Effector memory CD4-positive, alpha-beta T cell (primary cell): ENCODE data around the gene WDR91.
"Not testable (repeated sequence)": the region's sequence is repeated elsewhere in the genome, so short reads cannot be mapped to it uniquely, and the experiment has no call there.

Experiments used
- DNase-seq, 3 donors: peaks; one replicate each; pipeline ENCODE4 v3.0.0-alpha.2; 2020
- H3K27ac ChIP-seq: 2 replicates; pipeline ENCODE4 v1.7.0; 2013; ENCODE audit warnings: mild to moderate bottlenecking, low read length, moderate library complexity; ENCODE audit not compliant: insufficient read depth, poor library complexity, severe bottlenecking
- H3K27me3 ChIP-seq: replicated peaks from 2 replicates; pipeline ENCODE4 v1.7.0; 2013; ENCODE audit warnings: mild to moderate bottlenecking, low read length; ENCODE audit not compliant: insufficient read depth, control insufficient read depth, poor library complexity, severe bottlenecking
- H3K36me3 ChIP-seq: 2 replicates; pipeline ENCODE4 v1.7.0; 2013; ENCODE audit warnings: mild to moderate bottlenecking, low read length, moderate library complexity; ENCODE audit not compliant: control insufficient read depth, insufficient read depth
- H3K4me1 ChIP-seq: 2 replicates; pipeline ENCODE4 v1.7.0; 2013; ENCODE audit warnings: low read length, mild to moderate bottlenecking; ENCODE audit not compliant: control insufficient read depth, insufficient read depth, poor library complexity, severe bottlenecking
- H3K4me3 ChIP-seq: 2 replicates; pipeline ENCODE4 v1.7.0; 2013; ENCODE audit warnings: low read length, low read depth, mild to moderate bottlenecking; ENCODE audit not compliant: insufficient read depth, poor library complexity, severe bottlenecking
- H3K9me3 ChIP-seq: 2 replicates; pipeline ENCODE4 v1.7.0; 2013; ENCODE audit warnings: mild to moderate bottlenecking, low read length, moderate library complexity; ENCODE audit not compliant: control insufficient read depth

Gene WDR91

GRCh38 chr7:135180122-135180521 is 31.2 kb downstream of the WDR91 start:
- no peaks in the 10 kb centered on the region for H3K27me3 ChIP-seq
- H3K36me3 ChIP-seq, result peaks cover 15% of the 10 kb centered on the region
- DNase-seq, result no peak

GRCh38 chr7:135179321-135179925 is 31.9 kb downstream of the WDR91 start:
- H3K4me1 ChIP-seq, result no peaks in the 10 kb centered on the region
- DNase-seq, result no peak
- H3K27me3 ChIP-seq, result no peaks in the 10 kb centered on the region
- H3K27ac ChIP-seq, result no peak overlapping the region
- peaks cover 15% of the 10 kb centered on the region for H3K36me3 ChIP-seq
- H3K4me3 ChIP-seq, result no peak overlapping the region
- peaks cover 30% of the 10 kb centered on the region for H3K9me3 ChIP-seq

More at GRCh38 chr7:135180122-135180521, 31.2 kb downstream of the WDR91 start:
- H3K4me3 ChIP-seq, result no peak overlapping the region
- H3K4me1 ChIP-seq, result no peaks in the 10 kb centered on the region
- H3K9me3 ChIP-seq, result peaks cover 30% of the 10 kb centered on the region
- no peak overlapping the region for H3K27ac ChIP-seq

GRCh38 chr7:135178364-135178763 is 33.0 kb downstream of the WDR91 start:
- no peak for DNase-seq
- peaks cover 11% of the 10 kb centered on the region for H3K36me3 ChIP-seq
- H3K27ac ChIP-seq, result no peak overlapping the region

DNA sequence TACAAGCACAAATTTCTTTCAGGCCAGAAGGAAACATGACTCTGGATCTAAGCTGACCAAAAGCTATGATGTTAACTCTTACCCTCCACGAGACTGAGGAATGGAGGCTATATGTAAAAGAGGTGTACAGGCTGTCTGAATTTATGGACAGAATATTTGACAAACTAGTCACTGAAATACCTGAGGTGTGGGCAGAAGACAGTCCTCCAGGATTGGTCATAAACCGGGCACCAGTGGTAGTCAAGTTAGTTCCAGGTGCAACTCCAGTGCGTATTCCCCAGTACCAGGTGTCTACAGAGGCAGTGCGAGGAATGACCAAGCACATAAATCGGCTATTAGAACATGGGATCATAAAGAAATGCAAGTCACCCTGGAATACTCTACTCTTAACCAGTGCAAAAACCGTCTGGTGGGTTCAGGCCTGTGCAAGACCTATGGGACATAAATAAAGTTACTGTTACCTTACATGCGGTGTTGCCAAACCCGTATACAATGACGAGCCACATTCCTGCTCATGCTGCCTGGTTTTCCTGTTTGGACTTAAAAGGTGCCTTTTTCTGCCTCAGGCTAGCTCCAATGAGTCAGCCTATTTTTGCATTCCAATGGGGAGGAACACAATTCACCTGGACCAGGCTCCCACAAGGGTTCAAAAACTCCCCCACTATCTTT is 34.2 kb downstream of the WDR91 start:
- Histone ChIP-seq H3K27ac (no peak overlapping the region), H3K4me3 (no peak overlapping the region), H3K4me1 (no peaks in the 10 kb centered on the region), H3K27me3 (no peaks in the 10 kb centered on the region), H3K9me3 (peaks cover 19% of the 10 kb centered on the region), H3K36me3 (peaks cover 3% of the 10 kb centered on the region)
- DNase-seq, result no peak

More at GRCh38 chr7:135178364-135178763, 33.0 kb downstream of the WDR91 start:
- Histone ChIP-seq H3K4me1 (no peaks in the 10 kb centered on the region), H3K9me3 (peaks cover 30% of the 10 kb centered on the region), H3K27me3 (no peaks in the 10 kb centered on the region), H3K4me3 (no peak overlapping the region)

- no peak overlapping the region for H3K4me3 ChIP-seq
- DNase-seq, result no peak
- H3K36me3 ChIP-seq, result peaks cover 3% of the 10 kb centered on the region
- H3K27me3 ChIP-seq, result no peaks in the 10 kb centered on the region
- no peak overlapping the region for H3K27ac ChIP-seq
- peaks cover 7% of the 10 kb centered on the region for H3K9me3 ChIP-seq
- no peaks in the 10 kb centered on the region for H3K4me1 ChIP-seq
Observed at GRCh38 chr7:135175931-135176330, 35.4 kb downstream of the WDR91 start.

- H3K4me1 ChIP-seq, result no peaks in the 10 kb centered on the region
- H3K9me3 ChIP-seq, result peaks cover 4% of the 10 kb centered on the region
- H3K36me3 ChIP-seq, result no peaks in the 10 kb centered on the region
- no peak overlapping the region for H3K27ac ChIP-seq
- DNase-seq, result no peak
- no peaks in the 10 kb centered on the region for H3K27me3 ChIP-seq
- no peak overlapping the region for H3K4me3 ChIP-seq
Observed at GRCh38 chr7:135174941-135175340, 36.4 kb downstream of the WDR91 start.

GRCh38 chr7:135173916-135174315 is 37.4 kb downstream of the WDR91 start:
- not testable (repeated sequence) for H3K9me3 ChIP-seq, H3K36me3 ChIP-seq, DNase-seq, H3K27ac ChIP-seq, H3K4me1 ChIP-seq, H3K4me3 ChIP-seq, H3K27me3 ChIP-seq

DNA sequence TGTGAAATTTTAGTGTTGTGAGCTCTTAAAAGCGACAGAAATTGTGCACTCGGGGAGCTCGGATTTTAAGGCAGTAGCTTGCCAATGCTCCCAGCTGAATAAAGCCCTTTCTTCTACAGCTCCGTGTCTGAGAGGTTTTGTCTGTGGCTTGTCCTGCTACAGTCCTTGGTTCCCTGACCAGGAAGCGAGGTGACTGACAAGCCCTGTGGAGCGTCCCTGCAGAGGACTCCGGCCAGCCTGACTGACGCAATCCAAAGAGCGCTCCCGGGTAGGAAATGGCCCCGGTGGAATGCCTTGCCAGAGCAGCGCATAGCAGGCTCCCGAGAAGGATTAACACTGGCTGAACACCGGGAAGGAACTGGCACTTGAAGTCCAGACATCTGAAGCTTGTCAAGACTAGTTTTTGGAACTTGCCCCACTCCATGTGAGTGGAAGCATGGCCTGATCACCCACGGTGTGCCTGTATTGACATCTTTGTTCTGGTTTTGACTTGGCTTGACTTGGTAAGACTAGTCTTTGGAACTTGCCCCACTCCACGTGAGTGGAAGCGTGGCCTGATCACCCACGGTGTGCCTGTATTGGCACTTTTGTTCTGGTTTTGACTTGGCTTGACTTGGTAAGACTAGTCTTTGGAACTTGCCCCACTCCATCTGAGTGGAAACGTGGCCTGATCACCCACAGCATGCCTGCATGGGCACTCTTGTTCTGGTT is 39.6 kb downstream of the WDR91 start:
- not testable (repeated sequence) for H3K27me3 ChIP-seq, H3K9me3 ChIP-seq, DNase-seq, H3K4me3 ChIP-seq
- H3K4me1 ChIP-seq, result peaks cover 13% of the 10 kb centered on the region
- H3K27ac ChIP-seq, result peak overlapping the region; percentile 96
- H3K36me3 ChIP-seq, result peaks cover 11% of the 10 kb centered on the region

GRCh38 chr7:135170998-135171481 is 40.3 kb downstream of the WDR91 start:
- H3K4me3 ChIP-seq, result peak overlapping the region; percentile 75
- peak overlapping the region; percentile 96 for H3K27ac ChIP-seq
- H3K9me3 ChIP-seq, H3K27me3 ChIP-seq, DNase-seq: not testable (repeated sequence)
- peaks cover 13% of the 10 kb centered on the region for H3K4me1 ChIP-seq
- peaks cover 11% of the 10 kb centered on the region for H3K36me3 ChIP-seq
